HG03039 (cell line): ENCODE results near the gene CDCA5.
"Not testable (repeated sequence)": the region's sequence is repeated elsewhere in the genome, so short reads cannot be mapped to it uniquely, and the experiment has no call there.

Experiments used
- ATAC-seq: cut with Tn5 transposase; IDR thresholded peaks from one replicate; pipeline ENCODE4 v1.9.1; 2021; ENCODE audit warnings: mild to moderate bottlenecking, moderate library complexity; ENCODE audit not compliant: unreplicated experiment

Gene CDCA5

GRCh38 chr11:65119670-65119995 lies 35.8 kb upstream of the CDCA5 start:
- ATAC-seq, result no peak

GRCh38 chr11:65118891-65119669 lies 35.2 kb upstream of the CDCA5 start:
- not testable (repeated sequence) for ATAC-seq

- ATAC-seq, result no peak
Observed at GRCh38 chr11:65118097-65118837, 34.4 kb upstream of the CDCA5 start.

GRCh38 chr11:65117206-65118096 lies 33.6 kb upstream of the CDCA5 start, which contains the start of gene ZNHIT2:
ZNHIT2 (minus strand) TSS chr11:65117701; CDS start chr11:65117653, 48 bp downstream.
- ATAC-seq, result peak; percentile 49

- ATAC-seq, result no peak
Observed at GRCh38 chr11:65116370-65117205, 32.7 kb upstream of the CDCA5 start.

- no peak for ATAC-seq
Observed at GRCh38 chr11:65115361-65116082, 31.7 kb upstream of the CDCA5 start.

- no peak for ATAC-seq
Observed at GRCh38 chr11:65114538-65115171, 30.8 kb upstream of the CDCA5 start.

GRCh38 chr11:65113839-65114238 lies 30.0 kb upstream of the CDCA5 start:
- no peak for ATAC-seq

GRCh38 chr11:65113361-65113756 lies 29.5 kb upstream of the CDCA5 start:
- no peak for ATAC-seq

GRCh38 chr11:65112546-65113360 lies 28.9 kb upstream of the CDCA5 start:
- no peak for ATAC-seq

GRCh38 chr11:65111744-65112545 lies 28.1 kb upstream of the CDCA5 start, which contains the start of gene TM7SF2:
TM7SF2 (plus strand) TSS chr11:65111872; CDS start chr11:65112016, 144 bp downstream.
- peak; percentile 63 for ATAC-seq

- no peak for ATAC-seq
Observed at GRCh38 chr11:65111159-65111743, 27.4 kb upstream of the CDCA5 start.

- no peak for ATAC-seq
Observed at GRCh38 chr11:65110354-65110861, 26.6 kb upstream of the CDCA5 start.

- no peak for ATAC-seq
Observed at GRCh38 chr11:65109231-65110198, 25.7 kb upstream of the CDCA5 start.

- no peak for ATAC-seq
Observed at GRCh38 chr11:65108469-65109123, 24.8 kb upstream of the CDCA5 start.
